SK-N-SH treated with all-trans-retinoic acid at 6 μM for 48 hours (cell line): ENCODE measurements around the gene DIAPH3.
A peak's percentile ranks its signal among the peaks of the same experiment; 100 is the strongest.

ENCODE experiments used
- ATAC-seq: fragments of 200-7000 bp; cut with Tn5 transposase; 3 replicates; pipeline ENCODE4 v1.9.1; 2020; ENCODE audit warnings: mild to moderate bottlenecking, moderate library complexity
- ARNTL ChIP-seq: fragments of 450-650 bp; formaldehyde crosslinking; IDR thresholded peaks from 2 replicates; pipeline ENCODE4 v1.5.0; 2020; ENCODE audit warnings: low read depth, mild to moderate bottlenecking, moderate library complexity, borderline replicate concordance
- BACH2 ChIP-seq: fragments of 250-450 bp; sonication (Bioruptor Pico); IDR thresholded peaks from 2 replicates; pipeline ENCODE4 v1.9.0; 2021; ENCODE audit warnings: mild to moderate bottlenecking, borderline replicate concordance
- CSDC2 ChIP-seq: fragments of 250-450 bp; sonication (Bioruptor Pico); IDR thresholded peaks from 2 replicates; pipeline ENCODE4 v1.5.0; 2020; ENCODE audit warnings: mild to moderate bottlenecking, moderate library complexity
- ESRRG ChIP-seq: fragments of 250-450 bp; sonication (Bioruptor Pico); IDR thresholded peaks from 2 replicates; pipeline ENCODE4 v1.6.1; 2021; ENCODE audit warnings: mild to moderate bottlenecking
- PATZ1 ChIP-seq: fragments of 250-450 bp; sonication (Bioruptor Pico); IDR thresholded peaks from 2 replicates; pipeline ENCODE4 v1.8.0; 2020; ENCODE audit warnings: mild to moderate bottlenecking, moderate library complexity, borderline replicate concordance
- POU6F1 ChIP-seq: fragments of 250-450 bp; sonication (Bioruptor Pico); IDR thresholded peaks from 2 replicates; pipeline ENCODE4 v1.8.0; 2021; ENCODE audit warnings: low read depth, mild to moderate bottlenecking, moderate library complexity, borderline replicate concordance
- PPARA ChIP-seq: fragments of 250-450 bp; sonication (Bioruptor Pico); IDR thresholded peaks from 2 replicates; pipeline ENCODE4 v1.5.0; 2020; ENCODE audit warnings: mild to moderate bottlenecking, borderline replicate concordance
- TCF4 ChIP-seq: fragments of 250-450 bp; sonication (Bioruptor Pico); IDR thresholded peaks from 2 replicates; pipeline ENCODE4 v1.8.0; 2021; ENCODE audit warnings: mild to moderate bottlenecking, moderate library complexity, borderline replicate concordance
- TSHZ2 ChIP-seq: fragments of 250-450 bp; sonication (Bioruptor Pico); IDR thresholded peaks from 2 replicates; pipeline ENCODE4 v1.5.0; 2020; ENCODE audit warnings: mild to moderate bottlenecking, moderate library complexity
- ZC3H10 ChIP-seq: fragments of 250-450 bp; sonication (Bioruptor Pico); IDR thresholded peaks from 2 replicates; pipeline ENCODE4 v1.5.1; 2021; ENCODE audit warnings: mild to moderate bottlenecking, moderate library complexity
- ZFP3 ChIP-seq: fragments of 250-450 bp; sonication (Bioruptor Pico); IDR thresholded peaks from 2 replicates; pipeline ENCODE4 v1.5.0; 2020; ENCODE audit warnings: mild to moderate bottlenecking, moderate library complexity
- ZFP30 ChIP-seq: fragments of 450-650 bp; formaldehyde crosslinking; IDR thresholded peaks from 2 replicates; pipeline ENCODE4 v1.5.0; 2022; ENCODE audit warnings: mild to moderate bottlenecking, moderate library complexity
- ZNF565 ChIP-seq: fragments of 450-650 bp; formaldehyde crosslinking; conservative IDR thresholded peaks from 2 replicates; pipeline ENCODE4 v1.5.0; 2020; ENCODE audit warnings: low read depth, mild to moderate bottlenecking, moderate library complexity
- ZNF8 ChIP-seq: fragments of 450-650 bp; formaldehyde crosslinking; IDR thresholded peaks from 2 replicates; pipeline ENCODE4 v1.5.0; 2020; ENCODE audit warnings: mild to moderate bottlenecking, moderate library complexity
- TF ChIP-seq, protein P1 (sequence below): fragments of 250-450 bp; sonication (Bioruptor Pico); IDR thresholded peaks from 2 replicates; pipeline ENCODE4 v1.5.1; 2020; ENCODE audit warnings: low read depth, mild to moderate bottlenecking, moderate library complexity
- TF ChIP-seq, protein P2 (sequence below): fragments of 250-450 bp; sonication (Bioruptor Pico); IDR thresholded peaks from 2 replicates; pipeline ENCODE4 v1.5.1; 2021; ENCODE audit warnings: mild to moderate bottlenecking, moderate library complexity

Gene DIAPH3

DNA sequence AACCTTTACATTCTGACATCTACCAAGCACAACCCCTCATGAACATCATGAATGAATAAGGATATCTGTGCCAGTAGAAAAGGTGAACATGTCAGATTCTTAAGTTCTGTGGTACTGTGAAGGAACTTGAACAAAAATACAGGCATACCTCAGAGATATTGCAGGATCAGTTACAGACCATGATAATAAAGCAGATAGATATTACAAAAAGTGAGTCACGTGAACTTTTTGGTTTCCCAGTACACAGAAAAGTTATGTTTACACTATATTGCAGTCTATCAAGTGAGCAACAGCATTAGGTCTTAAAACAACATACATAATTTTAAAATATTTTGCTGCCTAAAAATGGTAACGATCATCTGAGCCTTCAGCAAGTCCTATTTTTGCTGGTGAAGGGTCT is 101.2 kb downstream of the DIAPH3 start (continued):
- TF ChIP-seq PATZ1 (CRISPR knock-in tag) (no peak), BACH2 (CRISPR knock-in tag) (no peak)

DNA sequence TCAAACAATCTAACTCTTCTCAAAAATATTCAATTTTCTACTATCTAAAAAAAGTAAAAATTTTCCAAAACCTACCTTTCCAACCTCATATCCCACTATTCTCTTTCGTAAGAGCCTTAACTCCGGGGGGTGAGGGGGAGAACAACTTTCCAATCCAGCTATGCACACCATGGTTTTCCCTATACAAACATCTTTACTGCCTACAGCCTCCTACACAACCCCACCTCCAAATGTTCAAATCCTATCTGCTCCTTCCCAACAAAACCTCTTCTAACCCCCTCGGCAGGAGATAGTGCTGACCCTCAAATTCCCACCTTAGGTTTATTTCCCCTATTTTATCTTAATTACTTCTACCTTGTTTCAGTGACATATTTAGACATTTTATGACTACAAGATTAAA is 102.0 kb downstream of the DIAPH3 start:
- ATAC-seq, result no peak
- no peak for TF ChIP-seq ZC3H10
- TF ChIP-seq, protein P1, sequence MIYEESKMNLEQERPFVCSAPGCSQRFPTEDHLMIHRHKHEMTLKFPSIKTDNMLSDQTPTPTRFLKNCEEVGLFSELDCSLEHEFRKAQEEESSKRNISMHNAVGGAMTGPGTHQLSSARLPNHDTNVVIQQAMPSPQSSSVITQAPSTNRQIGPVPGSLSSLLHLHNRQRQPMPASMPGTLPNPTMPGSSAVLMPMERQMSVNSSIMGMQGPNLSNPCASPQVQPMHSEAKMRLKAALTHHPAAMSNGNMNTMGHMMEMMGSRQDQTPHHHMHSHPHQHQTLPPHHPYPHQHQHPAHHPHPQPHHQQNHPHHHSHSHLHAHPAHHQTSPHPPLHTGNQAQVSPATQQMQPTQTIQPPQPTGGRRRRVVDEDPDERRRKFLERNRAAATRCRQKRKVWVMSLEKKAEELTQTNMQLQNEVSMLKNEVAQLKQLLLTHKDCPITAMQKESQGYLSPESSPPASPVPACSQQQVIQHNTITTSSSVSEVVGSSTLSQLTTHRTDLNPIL, result no peak
- no peak for TF ChIP-seq TSHZ2 (CRISPR knock-in tag)
- no peak for TF ChIP-seq CSDC2 (CRISPR knock-in tag)
- TF ChIP-seq, protein P2, sequence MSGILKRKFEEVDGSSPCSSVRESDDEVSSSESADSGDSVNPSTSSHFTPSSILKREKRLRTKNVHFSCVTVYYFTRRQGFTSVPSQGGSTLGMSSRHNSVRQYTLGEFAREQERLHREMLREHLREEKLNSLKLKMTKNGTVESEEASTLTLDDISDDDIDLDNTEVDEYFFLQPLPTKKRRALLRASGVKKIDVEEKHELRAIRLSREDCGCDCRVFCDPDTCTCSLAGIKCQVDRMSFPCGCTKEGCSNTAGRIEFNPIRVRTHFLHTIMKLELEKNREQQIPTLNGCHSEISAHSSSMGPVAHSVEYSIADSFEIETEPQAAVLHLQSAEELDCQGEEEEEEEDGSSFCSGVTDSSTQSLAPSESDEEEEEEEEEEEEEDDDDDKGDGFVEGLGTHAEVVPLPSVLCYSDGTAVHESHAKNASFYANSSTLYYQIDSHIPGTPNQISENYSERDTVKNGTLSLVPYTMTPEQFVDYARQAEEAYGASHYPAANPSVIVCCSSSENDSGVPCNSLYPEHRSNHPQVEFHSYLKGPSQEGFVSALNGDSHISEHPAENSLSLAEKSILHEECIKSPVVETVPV (CRISPR knock-in tag), result no peak
- no peak for TF ChIP-seq POU6F1
- TF ChIP-seq ZFP3 (CRISPR knock-in tag), result no peak
- TF ChIP-seq ARNTL (CRISPR knock-in tag), result no peak
- TF ChIP-seq ZNF8 (CRISPR knock-in tag), result no peak
- TF ChIP-seq PPARA (CRISPR knock-in tag), result no peak
- TF ChIP-seq ZNF565 (CRISPR knock-in tag), result no peak
- TF ChIP-seq ESRRG, result no peak
- TF ChIP-seq ZFP30 (CRISPR knock-in tag), result no peak
- TF ChIP-seq PATZ1 (CRISPR knock-in tag), result no peak

DNA sequence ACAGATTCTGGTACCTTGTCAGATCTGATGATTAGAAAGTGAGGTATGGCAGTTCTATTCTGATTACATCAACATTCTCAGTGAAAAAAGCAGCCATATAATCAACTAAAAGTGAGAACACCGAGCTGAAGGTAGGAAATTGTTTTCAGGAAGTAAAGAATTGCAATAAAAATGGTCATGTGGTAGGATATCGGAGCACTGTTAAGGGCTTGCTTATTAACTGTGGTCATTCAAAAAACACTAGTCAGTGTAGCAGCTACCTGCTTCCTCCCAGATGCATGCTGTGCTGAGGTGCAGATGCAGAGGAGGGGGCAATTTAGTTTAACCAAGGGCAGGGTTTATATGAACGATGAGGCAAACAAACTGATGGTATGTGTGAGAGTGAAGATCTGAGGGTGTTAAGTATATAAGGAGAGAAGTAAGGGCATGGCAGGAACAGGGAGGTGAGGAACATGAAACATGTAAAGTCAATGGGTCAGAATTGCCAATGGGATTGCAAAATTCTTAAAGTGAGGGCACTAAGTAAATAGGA is 111.9 kb downstream of the DIAPH3 start:
- no peak for TF ChIP-seq ZC3H10
- ATAC-seq, result no peak

DNA sequence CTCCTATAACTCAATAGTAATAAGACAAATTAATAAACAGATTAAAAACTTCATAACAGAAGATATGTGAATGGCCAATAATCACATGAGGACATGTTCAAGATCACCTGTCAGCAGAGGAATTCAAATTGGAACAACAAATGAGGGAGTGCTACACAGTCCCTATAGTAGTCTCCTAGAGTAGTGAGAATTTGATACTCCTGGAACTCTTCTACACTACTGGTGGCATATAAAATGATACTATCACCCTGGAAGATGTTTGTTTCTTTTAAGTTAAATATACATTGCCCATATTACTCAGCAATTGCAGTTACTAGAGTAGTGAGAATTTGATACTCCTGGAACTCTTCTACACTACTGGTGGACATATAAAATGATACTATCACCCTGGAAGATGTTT is 115.4 kb downstream of the DIAPH3 start:
- peak; percentile 47 for ATAC-seq

DNA sequence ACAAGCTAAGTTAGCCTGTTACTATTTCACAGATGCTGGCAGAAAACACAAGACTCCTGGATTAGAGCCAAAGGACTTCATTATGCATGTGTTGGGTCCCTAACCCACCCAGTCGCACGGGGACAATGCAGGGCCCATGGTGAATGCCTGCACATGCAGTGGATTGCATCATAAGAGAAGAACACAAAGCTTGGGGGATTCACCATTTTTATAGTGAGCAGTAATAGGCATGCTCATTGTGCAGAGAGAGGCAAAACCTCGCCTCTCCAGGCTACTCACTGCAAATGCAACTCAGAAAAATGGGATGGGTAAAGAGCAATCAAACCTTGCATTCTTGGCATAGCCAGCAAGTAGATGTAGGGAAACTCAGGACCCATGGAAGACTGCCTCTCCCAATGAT is 115.8 kb downstream of the DIAPH3 start:
- ATAC-seq, result peak; percentile 74
- TF ChIP-seq ESRRG (no peak), TCF4 (CRISPR knock-in tag) (no peak)
